ENCODE data around the gene ARHGAP8. TPM values are rescaled to one million over a fixed set of nuclear protein-coding genes. Genes with fewer than 3 reads are reported as not detected.

ARHGAP8 gene
- total and polyA plus RNA-seq, 10 of the 15 experiments (the other 5 are each of a cell fraction or from before 2014, with no cell fraction given), result 0.33 TPM; not detected in 9

DNA sequence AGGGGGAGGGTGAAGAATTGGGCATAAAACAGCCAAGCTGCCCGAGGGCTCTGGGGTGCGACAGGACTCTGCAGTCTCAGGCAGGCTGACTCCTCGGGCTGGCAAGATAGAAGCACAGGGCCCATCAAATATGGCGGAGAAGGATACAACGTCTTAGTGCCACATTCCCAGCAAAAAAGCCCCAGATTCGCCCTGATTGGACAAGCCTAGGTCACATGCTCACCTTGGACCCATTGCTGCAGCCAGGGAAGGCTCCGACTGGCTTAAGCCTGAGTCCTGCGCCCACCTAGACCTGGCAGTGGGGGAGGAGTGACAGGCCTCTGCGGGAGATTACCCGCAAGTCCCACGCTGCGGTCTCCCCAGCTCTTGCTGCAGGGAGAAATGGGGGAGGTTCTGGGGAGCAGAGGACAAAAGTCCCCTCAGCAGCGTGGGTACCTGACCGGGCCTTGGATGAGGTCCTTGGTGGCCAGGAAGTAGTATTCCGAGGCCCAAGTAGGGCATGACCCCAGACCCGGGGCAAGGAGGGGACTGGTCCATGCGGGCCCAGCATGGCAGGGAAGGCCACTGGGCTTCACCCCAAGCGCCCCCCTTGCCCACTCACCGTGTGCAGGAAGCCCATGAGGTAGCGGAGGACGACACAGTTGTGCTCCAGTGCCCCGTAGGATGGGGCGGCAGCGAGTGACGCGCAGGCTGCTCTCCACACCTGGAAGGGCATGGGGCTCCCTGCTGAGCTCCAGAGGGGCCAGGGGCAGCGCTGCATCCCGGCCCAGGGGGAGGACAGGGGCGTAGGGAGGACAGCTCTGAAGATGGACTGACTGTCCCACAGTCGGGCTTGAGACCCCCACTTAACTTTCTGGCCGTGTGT is 113.0 kb downstream of the ARHGAP8 start:
- WGBS (ENCODE audit: insufficient coverage, insufficient replicate concordance, low lambda C conversion rate, missing lambda C conversion rate), result 50% methylated on average over 31 of the region's 31 CpGs
- CTCF ChIA-PET, result no interaction called here
- SMC1A ChIA-PET (ENCODE audit: uncharacterized antibody, unreplicated experiment), result no interaction called here
- Histone ChIP-seq H3K4me3 (no peak overlapping the region), H3K4me1 (ENCODE audit: control insufficient read depth, insufficient read depth, low read length) (no peaks in the 10 kb centered on the region), H4K20me1 (ENCODE audit: control insufficient read depth, insufficient read depth) (no peaks in the 10 kb centered on the region), H3K4me2 (ENCODE audit: control insufficient read depth, insufficient read depth) (no peak overlapping the region), H3K9ac (ENCODE audit: control insufficient read depth, insufficient read depth, low read length) (no peak overlapping the region), H3K27ac (ENCODE audit: control insufficient read depth, insufficient read depth) (no peak overlapping the region), H3K36me3 (ENCODE audit: control insufficient read depth in 2 of 2, insufficient read depth in 2 of 2, low read length in 1 of 2) (no peaks in the 10 kb centered on the region), H3K27me3 (replicated peaks in 1 of 2; ENCODE audit: control insufficient read depth in 2 of 2, insufficient read depth in 2 of 2, low read length in 1 of 2) (no peaks in the 10 kb centered on the region), H3K79me2 (ENCODE audit: control insufficient read depth, insufficient read depth, low read length) (no peaks in the 10 kb centered on the region), H2AFZ (ENCODE audit: control insufficient read depth, low read depth, low read length) (no peak overlapping the region), H3K9me3 (replicated peaks; ENCODE audit: control insufficient read depth, insufficient read depth, low read length) (no peaks in the 10 kb centered on the region)
- RAD21 ChIA-PET (ENCODE audit: unreplicated experiment), result no interaction called here
- in situ Hi-C loops (cut with MboI) (no loop called here), intact Hi-C loops (cut with micrococcal nuclease; ENCODE audit: unreplicated experiment) (no loop called here)
- POLR2A ChIA-PET, result no interaction called here
- TF ChIP-seq LARP7 (IDR thresholded peaks at IDR 0.05), result no peak
- no peak for TF ChIP-seq BHLHE40 (IDR thresholded peaks at IDR 0.05; ENCODE audit: borderline replicate concordance in 1 of 2, low read depth in 2 of 2, low read length in 1 of 2)
- TF ChIP-seq ZNF622 (IDR thresholded peaks at IDR 0.05), result no peak
- ATAC-seq (no peak), DNase-seq (ENCODE audit: low read depth, low spot score) (no peak), FAIRE-seq (no peak)
- no TSS peak for BruUV-seq (replicated peaks)

DNA sequence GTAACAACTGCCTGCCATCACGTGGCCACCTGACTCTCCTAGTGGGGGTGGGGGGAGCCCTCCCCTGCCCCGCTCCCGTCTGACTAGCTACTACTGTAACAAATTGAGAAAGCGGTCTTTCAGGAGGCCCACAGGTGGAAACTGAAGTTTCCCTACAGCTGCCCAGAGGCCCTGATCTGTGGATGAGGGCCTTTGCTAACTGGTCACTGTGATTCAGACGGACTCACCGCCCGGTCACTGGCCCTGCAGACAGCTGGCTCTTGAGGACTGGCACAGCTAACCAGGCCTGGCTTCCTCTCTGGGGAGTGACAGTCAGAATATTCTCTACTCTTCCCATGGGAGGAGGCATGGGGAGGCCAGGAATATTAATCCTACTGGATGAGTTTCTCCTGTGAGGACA is 116.8 kb downstream of the ARHGAP8 start:
- no peak for DNase-seq (ENCODE audit: low read depth, low spot score)
- no peak for ATAC-seq
- Histone ChIP-seq H2AFZ (ENCODE audit: control insufficient read depth, low read depth, low read length) (no peak overlapping the region), H3K79me2 (ENCODE audit: control insufficient read depth, insufficient read depth, low read length) (no peaks in the 10 kb centered on the region), H4K20me1 (ENCODE audit: control insufficient read depth, insufficient read depth) (no peaks in the 10 kb centered on the region), H3K27ac (ENCODE audit: control insufficient read depth, insufficient read depth) (no peak overlapping the region), H3K4me2 (ENCODE audit: control insufficient read depth, insufficient read depth) (no peak overlapping the region), H3K9ac (ENCODE audit: control insufficient read depth, insufficient read depth, low read length) (no peak overlapping the region), H3K36me3 (ENCODE audit: control insufficient read depth in 2 of 2, insufficient read depth in 2 of 2, low read length in 1 of 2) (no peaks in the 10 kb centered on the region), H3K27me3 (replicated peaks in 1 of 2; ENCODE audit: control insufficient read depth in 2 of 2, insufficient read depth in 2 of 2, low read length in 1 of 2) (no peaks in the 10 kb centered on the region), H3K9me3 (replicated peaks; ENCODE audit: control insufficient read depth, insufficient read depth, low read length) (no peaks in the 10 kb centered on the region; the same call in 2 of the 3 replicates), H3K4me3 (no peak overlapping the region), H3K4me1 (ENCODE audit: control insufficient read depth, insufficient read depth, low read length) (no peaks in the 10 kb centered on the region)
- intact Hi-C loops (cut with micrococcal nuclease; ENCODE audit: unreplicated experiment) (no loop called here), in situ Hi-C loops (cut with MboI) (no loop called here)
- ChIA-PET RAD21 (ENCODE audit: unreplicated experiment) (no interaction called here), SMC1A (ENCODE audit: uncharacterized antibody, unreplicated experiment) (no interaction called here), POLR2A (no interaction called here), CTCF (no interaction called here)
- no peak for FAIRE-seq
- WGBS (ENCODE audit: insufficient coverage, insufficient replicate concordance, low lambda C conversion rate, missing lambda C conversion rate), result 63% methylated on average over 7 of the region's 7 CpGs
- no TSS peak for BruUV-seq (replicated peaks)
- TF ChIP-seq TCF7 (IDR thresholded peaks at IDR 0.05; ENCODE audit: borderline replicate concordance), result no peak
- TF ChIP-seq HDAC2 (IDR thresholded peaks at IDR 0.05), result no peak
- TF ChIP-seq, protein P1, sequence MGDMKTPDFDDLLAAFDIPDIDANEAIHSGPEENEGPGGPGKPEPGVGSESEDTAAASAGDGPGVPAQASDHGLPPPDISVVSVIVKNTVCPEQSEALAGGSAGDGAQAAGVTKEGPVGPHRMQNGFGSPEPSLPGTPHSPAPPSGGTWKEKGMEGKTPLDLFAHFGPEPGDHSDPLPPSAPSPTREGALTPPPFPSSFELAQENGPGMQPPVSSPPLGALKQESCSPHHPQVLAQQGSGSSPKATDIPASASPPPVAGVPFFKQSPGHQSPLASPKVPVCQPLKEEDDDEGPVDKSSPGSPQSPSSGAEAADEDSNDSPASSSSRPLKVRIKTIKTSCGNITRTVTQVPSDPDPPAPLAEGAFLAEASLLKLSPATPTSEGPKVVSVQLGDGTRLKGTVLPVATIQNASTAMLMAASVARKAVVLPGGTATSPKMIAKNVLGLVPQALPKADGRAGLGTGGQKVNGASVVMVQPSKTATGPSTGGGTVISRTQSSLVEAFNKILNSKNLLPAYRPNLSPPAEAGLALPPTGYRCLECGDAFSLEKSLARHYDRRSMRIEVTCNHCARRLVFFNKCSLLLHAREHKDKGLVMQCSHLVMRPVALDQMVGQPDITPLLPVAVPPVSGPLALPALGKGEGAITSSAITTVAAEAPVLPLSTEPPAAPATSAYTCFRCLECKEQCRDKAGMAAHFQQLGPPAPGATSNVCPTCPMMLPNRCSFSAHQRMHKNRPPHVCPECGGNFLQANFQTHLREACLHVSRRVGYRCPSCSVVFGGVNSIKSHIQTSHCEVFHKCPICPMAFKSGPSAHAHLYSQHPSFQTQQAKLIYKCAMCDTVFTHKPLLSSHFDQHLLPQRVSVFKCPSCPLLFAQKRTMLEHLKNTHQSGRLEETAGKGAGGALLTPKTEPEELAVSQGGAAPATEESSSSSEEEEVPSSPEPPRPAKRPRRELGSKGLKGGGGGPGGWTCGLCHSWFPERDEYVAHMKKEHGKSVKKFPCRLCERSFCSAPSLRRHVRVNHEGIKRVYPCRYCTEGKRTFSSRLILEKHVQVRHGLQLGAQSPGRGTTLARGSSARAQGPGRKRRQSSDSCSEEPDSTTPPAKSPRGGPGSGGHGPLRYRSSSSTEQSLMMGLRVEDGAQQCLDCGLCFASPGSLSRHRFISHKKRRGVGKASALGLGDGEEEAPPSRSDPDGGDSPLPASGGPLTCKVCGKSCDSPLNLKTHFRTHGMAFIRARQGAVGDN (IDR thresholded peaks at IDR 0.05), result no peak
- TF ChIP-seq, protein P2, sequence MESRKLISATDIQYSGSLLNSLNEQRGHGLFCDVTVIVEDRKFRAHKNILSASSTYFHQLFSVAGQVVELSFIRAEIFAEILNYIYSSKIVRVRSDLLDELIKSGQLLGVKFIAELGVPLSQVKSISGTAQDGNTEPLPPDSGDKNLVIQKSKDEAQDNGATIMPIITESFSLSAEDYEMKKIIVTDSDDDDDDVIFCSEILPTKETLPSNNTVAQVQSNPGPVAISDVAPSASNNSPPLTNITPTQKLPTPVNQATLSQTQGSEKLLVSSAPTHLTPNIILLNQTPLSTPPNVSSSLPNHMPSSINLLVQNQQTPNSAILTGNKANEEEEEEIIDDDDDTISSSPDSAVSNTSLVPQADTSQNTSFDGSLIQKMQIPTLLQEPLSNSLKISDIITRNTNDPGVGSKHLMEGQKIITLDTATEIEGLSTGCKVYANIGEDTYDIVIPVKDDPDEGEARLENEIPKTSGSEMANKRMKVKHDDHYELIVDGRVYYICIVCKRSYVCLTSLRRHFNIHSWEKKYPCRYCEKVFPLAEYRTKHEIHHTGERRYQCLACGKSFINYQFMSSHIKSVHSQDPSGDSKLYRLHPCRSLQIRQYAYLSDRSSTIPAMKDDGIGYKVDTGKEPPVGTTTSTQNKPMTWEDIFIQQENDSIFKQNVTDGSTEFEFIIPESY (IDR thresholded peaks at IDR 0.05), result no peak
- no peak for TF ChIP-seq BRCA1 (IDR thresholded peaks at IDR 0.05; ENCODE audit: low read depth, low read length)
- no peak for TF ChIP-seq MTA2 (IDR thresholded peaks at IDR 0.05; ENCODE audit: low read depth)
- no peak for TF ChIP-seq EZH2 (IDR thresholded peaks at IDR 0.05; ENCODE audit: borderline replicate concordance, control insufficient read depth, low read depth, low read length)
- no peak for TF ChIP-seq RB1 (IDR thresholded peaks at IDR 0.05; ENCODE audit: borderline replicate concordance)
- TF ChIP-seq MEF2B (IDR thresholded peaks at IDR 0.05; ENCODE audit: partially characterized antibody, poor library complexity, severe bottlenecking), result no peak

All from GM12878 (cell line).